Effector CD8-positive, alpha-beta T cell (primary cell): ENCODE data around the gene PTBP2.
"Not testable (repeated sequence)": the region's sequence is repeated elsewhere in the genome, so short reads cannot be mapped to it uniquely, and the experiment has no call there.

Experiments
- DNase-seq: peaks from one replicate; lab custom pipeline; 2025; lab: John Stamatoyannopoulos, UW

PTBP2 gene

GRCh38 chr1:96730574-96731298 lies 9.2 kb downstream of the PTBP2 start:
- no peak for DNase-seq

GRCh38 chr1:96741335-96741734 lies 19.8 kb downstream of the PTBP2 start:
- no peak for DNase-seq

GRCh38 chr1:96746440-96747420 lies 25.1 kb downstream of the PTBP2 start:
- DNase-seq = no peak

- no peak for DNase-seq
These were observed 26.0 kb downstream of the PTBP2 start for GRCh38 chr1:96747565-96747964.

- no peak for DNase-seq
These were observed 26.5 kb downstream of the PTBP2 start for GRCh38 chr1:96748078-96748477.

- DNase-seq = no peak
These were observed 28.0 kb downstream of the PTBP2 start for GRCh38 chr1:96749618-96750017.

GRCh38 chr1:96752394-96752793 lies 30.8 kb downstream of the PTBP2 start:
- no peak for DNase-seq

- DNase-seq = no peak
These were observed 35.2 kb downstream of the PTBP2 start for GRCh38 chr1:96756789-96757188.

- DNase-seq = not testable (repeated sequence)
These were observed 41.0 kb downstream of the PTBP2 start for GRCh38 chr1:96762586-96762985.

- no peak for DNase-seq
These were observed 41.9 kb downstream of the PTBP2 start for GRCh38 chr1:96763514-96763913.

- no peak for DNase-seq
These were observed 42.9 kb downstream of the PTBP2 start for GRCh38 chr1:96764469-96764868.

- DNase-seq = no peak
These were observed 50.3 kb downstream of the PTBP2 start for GRCh38 chr1:96771847-96772246.

- DNase-seq = no peak
These were observed 50.8 kb downstream of the PTBP2 start for GRCh38 chr1:96772349-96772748.

GRCh38 chr1:96772972-96773371 lies 51.4 kb downstream of the PTBP2 start:
- no peak for DNase-seq

GRCh38 chr1:96782206-96782605 lies 60.6 kb downstream of the PTBP2 start:
- no peak for DNase-seq

GRCh38 chr1:96782856-96783255 lies 61.3 kb downstream of the PTBP2 start:
- no peak for DNase-seq

GRCh38 chr1:96790599-96790998 lies 69.0 kb downstream of the PTBP2 start:
- no peak for DNase-seq

GRCh38 chr1:96792220-96792619 lies 70.6 kb downstream of the PTBP2 start:
- no peak for DNase-seq

GRCh38 chr1:96801696-96802095 lies 80.1 kb downstream of the PTBP2 start:
- not testable (repeated sequence) for DNase-seq

GRCh38 chr1:96804648-96805047 lies 83.1 kb downstream of the PTBP2 start:
- no peak for DNase-seq

- DNase-seq = no peak
These were observed 86.6 kb downstream of the PTBP2 start for GRCh38 chr1:96808191-96808590.

GRCh38 chr1:96815914-96816313 lies 94.3 kb downstream of the PTBP2 start:
- no peak for DNase-seq

- DNase-seq = no peak
These were observed 98.5 kb downstream of the PTBP2 start for GRCh38 chr1:96820107-96820506.
